HG02870 (cell line): ENCODE data around the gene VAMP3.
A peak's percentile ranks its signal among the peaks of the same experiment; 100 is the strongest.
"Not testable (repeated sequence)": the region's sequence is repeated elsewhere in the genome, so short reads cannot be mapped to it uniquely, and the experiment has no call there.

Experiments
- ATAC-seq: cut with Tn5 transposase; IDR thresholded peaks from one replicate; pipeline ENCODE4 v1.9.1; 2021; ENCODE audit warnings: mild to moderate bottlenecking, moderate library complexity; ENCODE audit not compliant: unreplicated experiment

VAMP3 gene

DNA sequence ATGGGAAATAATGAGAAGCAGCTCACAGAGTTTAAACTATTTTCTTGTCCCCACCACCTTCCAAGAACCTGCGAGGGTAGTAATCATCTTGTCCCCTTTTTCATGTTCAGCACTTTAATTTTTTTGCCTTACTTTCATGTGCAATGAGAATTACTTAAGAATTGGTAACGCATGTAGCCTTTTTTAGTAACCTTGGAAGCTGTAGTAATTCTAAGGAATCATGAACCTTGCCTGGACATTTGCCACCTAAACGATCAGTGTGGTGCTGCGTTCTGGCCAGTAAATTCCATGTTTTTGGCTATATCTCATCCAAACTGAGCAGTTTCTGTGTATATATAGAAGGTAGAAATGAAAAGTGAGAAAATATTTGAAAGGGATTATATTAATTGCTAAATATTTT, 3.9 kb upstream of the VAMP3 start:
- ATAC-seq = no peak

DNA sequence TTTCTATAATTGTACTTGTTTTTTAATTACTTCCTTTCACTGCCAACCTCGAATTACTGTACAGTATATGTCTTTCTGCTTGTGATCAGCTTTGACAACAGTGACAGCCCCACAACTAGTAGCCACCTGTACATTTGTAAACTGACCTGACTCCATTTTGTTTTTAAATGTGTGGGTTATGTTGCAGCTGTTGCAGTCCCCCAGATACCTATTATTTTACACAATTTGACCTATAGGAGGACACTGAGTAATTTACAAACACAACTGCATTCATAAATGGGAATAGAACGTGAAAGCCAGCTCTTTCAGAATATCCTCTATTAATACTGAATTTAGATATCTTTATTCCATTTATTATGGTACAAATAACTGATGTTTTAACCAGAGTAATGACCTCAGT, 2.5 kb upstream of the VAMP3 start:
- ATAC-seq = no peak

DNA sequence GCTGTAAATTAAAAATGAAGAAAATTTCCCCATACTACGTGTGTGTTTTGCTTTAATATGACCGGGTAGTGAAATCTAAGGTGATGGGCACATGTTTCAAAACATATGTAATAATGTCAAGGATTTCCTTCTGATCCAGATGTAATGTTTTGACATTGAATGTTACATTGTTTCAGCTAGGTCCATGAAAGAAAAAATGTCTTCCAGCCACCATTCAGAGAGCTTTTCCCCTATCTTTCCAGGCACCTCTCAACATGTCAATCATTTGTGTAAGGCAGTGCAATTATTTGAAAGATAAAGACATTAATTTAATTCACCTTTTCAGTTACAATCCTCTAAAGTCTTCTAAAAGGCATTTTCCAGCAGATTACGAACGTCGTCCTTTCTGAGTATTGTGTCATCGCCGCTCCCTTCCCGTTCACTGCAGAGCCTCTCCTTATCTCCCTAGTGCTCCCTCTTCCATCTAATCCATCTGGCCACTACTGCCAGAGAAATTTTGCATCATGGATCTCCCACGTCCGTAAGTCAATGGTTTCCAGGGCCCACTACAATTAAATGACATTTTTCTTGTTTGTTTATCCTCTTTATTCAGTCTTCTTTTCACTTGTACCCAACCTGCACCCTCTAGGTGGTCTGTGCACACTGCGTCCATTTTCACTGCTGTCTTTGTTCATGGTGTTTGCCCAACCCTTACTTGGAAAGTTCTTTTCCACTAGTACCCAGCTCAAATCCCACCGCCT, 1.3 kb upstream of the VAMP3 start:
- ATAC-seq = no peak

DNA sequence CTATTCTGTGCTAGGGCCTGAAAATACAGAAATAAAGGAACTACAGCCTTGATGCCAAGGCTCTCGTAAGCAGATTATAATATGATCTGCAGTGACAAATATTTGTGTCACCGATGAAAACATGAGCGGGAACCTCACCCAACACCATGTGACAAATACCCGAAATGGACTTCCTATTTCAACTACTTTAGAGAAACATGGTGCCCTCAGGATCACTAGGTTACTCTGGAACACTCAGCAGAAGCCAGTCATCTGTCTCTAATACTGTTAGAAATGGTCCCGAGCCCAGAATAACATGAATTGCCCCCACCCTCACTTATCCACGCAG, 463 bp upstream of the VAMP3 start:
- no peak for ATAC-seq

DNA sequence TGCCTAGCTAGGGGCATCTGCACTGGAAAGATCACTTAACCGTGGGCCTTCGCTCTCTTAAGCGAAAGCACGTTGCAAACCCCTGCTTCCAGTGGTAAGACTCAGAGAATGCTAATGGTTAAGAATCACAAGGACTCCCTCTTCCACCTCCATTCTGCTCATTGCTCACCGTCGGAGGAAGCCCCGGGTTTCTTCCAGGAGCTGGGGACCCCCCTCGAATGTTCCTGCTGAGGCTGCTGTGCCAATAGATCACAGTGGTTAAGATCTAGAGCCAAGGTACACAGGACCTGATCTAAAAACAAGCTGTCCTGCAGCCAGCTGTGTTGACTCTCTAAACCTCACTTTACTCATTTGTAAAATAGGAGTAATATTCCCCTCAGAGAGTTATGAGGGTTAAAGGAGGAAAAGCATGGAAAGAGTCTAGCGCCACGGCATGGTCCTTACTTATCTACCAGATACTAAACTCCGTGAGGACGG, 765 bp downstream of the VAMP3 start:
- no peak for ATAC-seq

DNA sequence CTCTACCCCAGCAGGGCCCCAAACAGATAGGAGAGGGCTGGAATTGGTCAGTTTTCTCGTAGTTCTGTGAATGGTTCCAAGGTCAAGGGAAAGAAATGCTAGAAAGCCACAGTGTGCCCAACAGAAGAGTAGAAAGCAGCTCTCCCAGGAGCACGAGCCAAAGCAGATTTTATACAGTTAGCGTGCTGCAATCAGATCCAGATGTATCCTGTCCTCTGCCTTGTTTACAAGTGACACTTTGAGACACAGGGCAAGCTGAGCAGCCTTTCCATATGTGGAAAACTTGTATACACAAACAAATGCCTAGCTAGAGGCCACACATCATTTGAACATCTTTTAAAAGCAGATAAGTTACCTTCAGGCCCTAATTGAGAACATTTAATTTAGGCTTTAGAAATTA, 6.5 kb downstream of the VAMP3 start:
- no peak for ATAC-seq

DNA sequence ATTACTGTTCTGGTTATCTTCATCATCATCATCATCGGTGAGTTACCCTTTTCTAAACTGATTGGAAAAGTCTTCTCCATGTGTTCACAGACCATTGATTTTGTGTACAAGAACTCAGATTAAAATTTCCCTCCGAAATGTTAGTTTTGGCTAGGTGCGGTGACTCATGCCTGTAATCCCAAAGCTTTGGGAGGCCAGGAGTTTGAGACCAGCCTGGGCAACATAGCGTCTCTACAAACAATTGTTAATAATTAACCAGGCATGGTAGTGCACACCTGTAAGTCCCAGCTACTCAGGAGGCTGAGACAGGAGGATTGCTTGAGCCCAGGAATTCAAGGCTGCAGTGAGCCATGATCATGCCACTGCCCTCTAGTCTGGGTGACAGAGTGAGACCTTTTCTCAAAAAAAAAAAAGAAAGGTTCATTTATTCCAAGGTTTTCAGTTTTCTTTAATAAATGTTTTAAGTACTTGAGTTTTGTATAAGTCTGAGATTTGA, 7.1 kb downstream of the VAMP3 start:
- no peak for ATAC-seq

DNA sequence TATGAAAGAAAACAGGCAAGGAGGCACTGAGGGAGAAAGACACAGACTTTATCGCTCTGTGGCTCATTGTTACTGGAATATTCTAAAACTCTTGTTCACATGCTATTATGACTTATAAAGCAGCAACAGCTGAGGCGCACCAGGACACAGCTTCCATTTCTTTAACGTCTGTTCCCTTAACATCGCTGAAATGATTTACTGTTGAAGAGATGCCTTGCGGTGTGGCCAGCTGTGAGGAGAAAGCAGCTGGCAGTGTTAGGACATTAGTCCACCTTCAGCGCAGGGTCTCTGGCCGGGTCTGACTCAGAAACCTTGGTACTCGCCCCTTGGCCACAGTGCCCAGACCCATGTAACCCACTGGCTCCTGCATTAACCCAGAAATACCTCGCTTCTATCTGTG, 9.9 kb downstream of the VAMP3 start:
- ATAC-seq = no peak

DNA sequence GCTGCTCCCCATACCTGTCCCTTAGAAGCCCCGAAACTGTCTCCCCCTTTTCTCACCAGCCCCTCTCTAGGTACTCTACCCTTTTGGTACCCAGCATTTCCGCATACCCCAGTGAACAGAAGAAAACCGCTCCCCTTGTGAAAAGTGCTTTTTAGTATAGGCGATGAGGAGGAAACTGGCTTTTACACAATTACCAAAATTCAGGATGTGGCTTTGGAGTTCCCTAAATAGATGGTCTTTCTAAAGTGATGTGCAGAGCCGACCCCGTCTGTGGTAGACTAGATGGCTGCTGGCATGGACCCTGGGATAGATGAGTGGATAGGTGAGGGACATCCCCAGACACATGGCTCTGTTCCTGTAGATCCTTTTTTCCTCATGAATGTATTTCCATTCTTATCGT, 10.4 kb downstream of the VAMP3 start:
- no peak for ATAC-seq

DNA sequence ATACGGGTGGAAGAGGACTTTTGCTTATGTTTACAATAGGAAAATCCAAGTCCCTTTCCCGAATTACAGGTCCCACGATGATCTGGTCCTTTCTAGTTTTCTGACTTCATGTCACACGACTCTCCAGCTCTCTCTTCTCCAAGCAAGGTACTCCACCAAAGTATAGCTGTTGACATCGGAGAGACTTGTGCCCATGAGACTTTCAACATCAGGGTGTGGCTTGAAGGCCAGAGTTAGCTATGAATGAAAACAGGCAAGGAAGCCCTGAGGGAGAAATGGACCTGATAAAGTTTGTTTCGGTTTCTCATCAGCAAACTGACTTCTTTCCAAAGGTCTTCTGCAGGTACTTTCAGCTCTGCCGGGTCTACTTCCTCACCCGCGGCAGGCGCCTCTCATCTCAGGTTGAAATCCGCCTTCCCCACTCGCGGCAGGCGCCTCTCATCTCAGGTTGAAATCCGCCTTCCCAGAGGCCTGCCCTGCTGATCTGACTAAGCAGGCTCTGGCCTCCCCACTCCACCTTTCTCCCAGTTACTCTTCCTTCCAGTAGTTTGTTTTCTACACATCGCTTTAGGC, 10.9 kb downstream of the VAMP3 start:
- no peak for ATAC-seq

DNA sequence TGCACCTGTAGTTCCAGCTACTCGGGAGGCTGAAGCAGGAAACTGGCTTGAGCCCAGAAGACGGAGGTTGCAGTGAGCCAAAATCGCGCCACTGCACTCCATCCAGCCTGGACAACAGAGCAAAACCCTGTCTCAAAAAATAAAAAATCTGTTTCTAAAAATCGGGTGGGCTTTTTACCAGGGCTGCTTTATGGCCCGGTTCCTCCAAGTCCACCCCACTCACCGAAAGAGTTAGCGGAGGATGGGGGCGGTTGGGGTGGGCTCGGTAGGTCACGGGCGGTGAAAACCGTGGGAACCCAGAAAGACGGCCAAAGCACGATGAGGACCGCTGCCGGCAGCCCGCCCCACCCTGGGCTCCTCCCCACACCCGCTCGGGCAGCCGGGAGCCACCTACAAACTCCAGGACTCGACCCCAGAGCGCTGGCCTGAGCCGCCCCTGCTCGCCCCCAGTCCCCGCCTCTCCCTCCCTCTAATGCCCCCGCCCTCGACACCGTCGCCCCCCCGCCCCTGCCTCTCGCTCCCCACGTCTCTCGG, 12.1 kb downstream of the VAMP3 start:
- ATAC-seq = no peak

DNA sequence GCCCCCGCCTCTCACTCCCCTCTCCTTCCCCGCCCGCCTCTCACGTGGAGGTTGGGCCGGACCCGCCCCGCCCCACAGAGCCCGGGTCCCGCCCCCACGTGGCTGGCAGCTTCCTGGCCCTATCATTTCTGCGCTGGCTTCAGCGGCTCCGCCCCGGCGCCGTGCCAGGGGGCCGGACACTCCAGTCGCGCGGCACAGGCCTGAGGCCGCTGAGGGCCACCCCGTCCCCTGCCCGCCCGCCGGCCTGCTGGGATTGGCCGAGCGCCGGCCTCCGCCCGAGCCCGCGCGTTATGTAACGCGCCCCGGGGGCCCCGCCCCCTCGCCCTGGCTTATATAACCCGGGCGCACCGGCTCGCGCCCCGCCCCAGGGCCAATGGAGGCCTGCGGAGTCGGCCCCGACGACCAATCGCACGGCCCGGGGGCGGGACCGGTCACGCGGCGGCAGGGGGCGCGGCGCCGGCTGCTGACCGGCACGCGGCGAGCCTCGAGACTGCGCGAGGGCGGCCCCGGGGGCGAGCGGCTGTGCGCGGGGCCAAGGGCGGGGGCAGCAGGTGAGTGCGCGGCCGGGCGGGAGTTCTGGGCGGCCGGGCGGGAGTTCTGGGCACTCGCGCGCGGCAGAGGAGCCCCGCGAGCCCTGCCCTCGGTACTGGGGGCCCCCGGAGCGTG, 12.9 kb downstream of the VAMP3 start, which contains the start of gene PER3:
TSS of gene PER3 (plus strand) at position 466 of the 666 bp plus-strand sequence. CDS start 587 bp downstream, outside the sequence.
- peak; percentile 92 for ATAC-seq

DNA sequence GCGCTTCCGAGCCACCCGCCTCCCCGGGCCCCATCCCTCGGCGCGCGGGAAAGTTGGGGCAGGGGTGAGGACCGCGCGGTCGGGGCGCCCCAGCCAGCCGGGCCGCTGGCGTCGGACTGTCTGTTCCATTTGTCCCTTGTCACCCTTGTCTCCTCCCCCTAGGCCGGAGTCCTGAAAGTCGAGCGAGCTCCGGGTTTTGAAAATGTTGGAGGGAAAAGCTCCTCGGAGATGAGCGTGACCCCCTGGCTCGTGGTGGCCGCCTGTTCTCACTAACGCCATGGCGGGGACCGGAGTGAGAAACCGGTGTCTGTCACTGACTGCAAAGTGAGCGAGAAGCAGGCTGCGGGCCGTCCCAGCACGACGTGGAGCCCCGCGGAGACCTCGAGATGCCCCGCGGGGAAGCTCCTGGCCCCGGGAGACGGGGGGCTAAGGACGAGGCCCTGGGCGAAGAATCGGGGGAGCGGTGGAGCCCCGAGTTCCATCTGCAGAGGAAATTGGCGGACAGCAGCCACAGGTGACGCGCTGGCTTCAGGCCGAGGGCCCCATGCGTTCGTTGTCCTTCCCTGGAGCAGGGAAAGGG, 13.5 kb downstream of the VAMP3 start:
- no peak for ATAC-seq

DNA sequence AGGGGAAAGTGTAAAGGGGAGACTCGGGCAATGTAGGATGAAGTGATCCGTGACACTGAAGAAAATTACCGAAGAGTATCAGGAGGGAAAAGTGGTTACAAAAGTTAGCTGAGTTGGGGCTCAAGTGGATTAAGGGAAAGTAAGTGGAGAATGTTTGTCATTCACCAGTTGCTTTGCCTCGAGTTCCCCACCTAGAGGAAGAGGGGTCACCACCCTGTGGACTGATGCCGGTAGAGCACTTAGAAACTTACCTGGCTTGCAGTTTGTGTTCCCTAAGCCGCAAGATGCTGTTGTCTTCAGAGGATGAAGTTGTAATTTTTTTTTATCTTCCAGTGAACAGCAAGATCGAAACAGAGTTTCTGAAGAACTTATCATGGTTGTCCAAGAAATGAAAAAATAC, 14.0 kb downstream of the VAMP3 start:
- ATAC-seq = no peak

DNA sequence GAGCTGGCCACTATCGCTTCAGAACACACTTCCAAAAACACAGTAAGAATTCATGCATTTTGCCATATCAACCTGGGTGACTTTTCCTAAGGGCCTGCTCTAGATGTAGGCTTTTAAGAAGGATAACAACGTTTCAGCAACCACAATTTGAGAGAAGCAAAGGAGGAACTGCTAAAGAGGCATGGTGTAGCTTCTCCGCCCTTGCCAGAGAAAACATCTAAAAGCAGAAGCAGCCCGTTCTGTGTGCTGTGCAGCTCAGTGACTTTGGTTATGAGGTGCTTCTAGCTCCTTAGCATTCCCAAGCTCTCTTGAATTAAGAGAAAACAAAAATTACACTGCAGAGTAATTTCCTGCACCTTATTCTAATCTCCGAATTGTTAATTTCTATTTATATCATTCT, 15.7 kb downstream of the VAMP3 start:
- ATAC-seq = no peak

DNA sequence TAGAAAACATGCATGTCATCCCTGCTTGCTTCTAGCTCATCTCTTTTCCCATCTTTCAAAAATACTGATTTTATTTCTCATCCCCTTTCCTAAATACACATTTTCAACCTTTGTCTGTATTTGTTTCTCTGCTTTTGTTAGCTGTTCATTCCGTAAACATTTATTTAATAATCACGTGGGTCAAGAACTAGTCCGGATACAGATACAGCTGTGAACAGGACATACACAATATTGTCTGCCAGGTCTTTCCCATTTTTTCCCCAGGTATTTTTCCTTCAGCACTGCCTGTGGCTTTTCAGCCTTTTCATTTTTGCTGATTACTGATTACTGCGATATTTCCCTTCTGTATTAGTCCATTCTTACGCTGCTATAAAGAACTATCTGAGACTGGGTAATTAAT, 18.7 kb downstream of the VAMP3 start:
- no peak for ATAC-seq

DNA sequence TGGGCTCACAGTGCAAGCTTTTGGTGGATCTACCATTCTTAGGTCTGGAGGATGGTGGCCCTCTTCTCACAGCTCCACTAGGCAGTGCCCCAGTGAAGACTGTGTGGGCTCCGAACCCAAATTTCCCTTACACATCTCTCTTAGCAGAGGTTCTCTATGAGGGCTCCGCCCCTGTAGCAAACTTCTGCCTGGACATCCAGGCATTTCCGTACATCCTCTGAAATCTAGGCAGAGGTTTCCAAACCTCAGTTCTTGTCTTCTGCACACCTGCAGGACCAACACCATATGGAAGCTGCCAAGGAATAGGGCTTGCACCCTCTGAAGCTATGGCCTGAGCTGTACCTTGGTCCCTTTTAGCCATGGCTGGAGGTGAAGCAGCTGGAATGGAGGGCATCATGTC, 19.9 kb downstream of the VAMP3 start:
- not testable (repeated sequence) for ATAC-seq

DNA sequence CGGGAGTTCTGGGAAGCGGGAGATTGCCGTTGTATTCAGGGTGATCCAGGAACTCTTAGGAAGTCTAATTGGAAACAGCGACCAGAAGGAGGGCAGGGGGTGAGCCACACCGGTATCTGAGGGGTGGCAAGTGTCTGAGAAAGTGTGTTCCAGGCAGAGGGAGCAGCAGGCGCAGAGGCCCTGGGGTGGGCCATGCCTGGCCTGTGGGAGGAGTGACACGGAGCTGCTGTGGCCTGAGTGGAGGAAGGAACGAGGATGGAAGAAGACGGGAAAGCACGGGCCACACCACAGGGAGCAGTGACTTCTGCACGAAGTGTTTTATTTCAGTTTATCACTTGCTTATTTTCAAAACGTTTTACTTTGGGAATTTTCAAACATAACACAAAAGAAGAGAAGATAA, 24.3 kb downstream of the VAMP3 start:
- no peak for ATAC-seq

DNA sequence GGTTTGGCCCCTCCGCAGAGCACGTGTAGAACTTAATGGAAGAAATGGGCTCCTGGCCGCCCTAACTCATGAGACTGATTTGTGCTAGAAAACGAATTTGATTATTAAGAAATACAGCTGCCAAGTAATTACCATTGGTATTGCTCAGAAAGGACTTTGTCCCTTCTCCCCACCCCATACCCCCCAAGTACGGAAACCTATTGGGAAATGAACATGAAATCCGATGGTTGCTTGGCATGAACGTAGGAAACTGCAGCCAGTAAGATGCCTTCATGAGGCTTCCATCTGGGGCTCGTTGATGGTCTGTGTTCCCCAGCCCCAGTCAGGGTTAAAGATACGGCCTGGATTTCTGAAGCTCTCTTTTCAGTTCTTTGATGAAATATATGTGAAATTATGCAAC, 34.4 kb downstream of the VAMP3 start:
- no peak for ATAC-seq

DNA sequence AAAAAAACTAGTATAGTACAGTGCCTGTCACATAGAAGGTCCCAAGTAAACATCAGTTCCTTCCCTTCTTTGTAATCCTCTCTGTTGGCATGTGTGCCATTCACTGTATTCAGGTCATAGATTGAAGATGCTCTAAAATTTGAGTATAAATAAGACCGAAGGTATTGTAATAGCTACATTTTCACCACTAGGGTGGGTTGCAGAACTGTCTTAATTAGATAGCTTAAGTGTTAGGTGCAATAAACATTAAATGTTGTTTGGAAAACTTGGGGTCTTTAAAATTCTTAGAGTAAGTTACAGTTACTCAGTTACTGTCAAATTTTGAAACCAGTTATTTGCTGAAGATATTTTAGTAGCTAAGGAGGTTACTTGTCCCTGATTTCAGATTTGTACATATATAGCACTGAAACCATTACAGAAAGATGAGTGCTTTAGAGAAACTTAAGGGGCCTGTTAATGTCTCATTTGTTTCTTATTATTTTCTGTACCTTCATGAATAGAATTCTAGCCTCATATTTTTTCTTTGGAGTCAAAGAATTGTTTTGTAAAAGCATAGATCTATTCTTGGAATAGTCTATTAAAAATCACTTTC, 37.3 kb downstream of the VAMP3 start:
- ATAC-seq = no peak

DNA sequence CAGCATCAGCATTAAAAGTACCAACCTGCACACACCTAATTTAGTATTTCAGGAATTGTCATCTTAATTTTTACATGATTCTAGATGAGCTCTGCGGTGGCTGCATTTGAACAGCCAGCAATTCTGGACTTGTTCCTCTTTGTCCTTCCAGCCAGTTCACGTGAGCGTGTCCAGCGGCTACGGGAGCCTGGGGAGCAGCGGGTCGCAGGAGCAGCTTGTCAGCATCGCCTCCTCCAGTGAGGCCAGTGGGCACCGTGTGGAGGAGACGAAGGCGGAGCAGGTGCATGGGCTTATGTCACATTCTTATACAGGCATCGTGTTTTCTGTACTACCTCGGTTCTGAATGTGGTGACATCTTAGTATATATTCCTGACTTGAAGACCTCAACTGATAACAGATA, 38.6 kb downstream of the VAMP3 start:
- ATAC-seq = no peak
